ENCODE data around the gene IL17RD. TPM values are rescaled to one million over a fixed set of nuclear protein-coding genes. Genes with fewer than 3 reads are reported as not detected.

The IL17RD gene
- total and polyA plus RNA-seq, 2 experiments from 2014 or later: 0.34 to 1.2 TPM

- WGBS, 2 experiments (ENCODE audit: low coverage in 1 of 2, low lambda C conversion rate in 2 of 2, missing lambda C conversion rate in 2 of 2): 1% methylated on average over 57 to 66 of the region's 91 CpGs
- TF ChIP-seq EZH2phosphoT487 (IDR thresholded peaks at IDR 0.05; ENCODE audit: insufficient read depth, low read depth): no peak
- TF ChIP-seq EZH2 (IDR thresholded peaks at IDR 0.05; ENCODE audit: insufficient read depth, poor library complexity, severe bottlenecking): no peak
- peak; percentile 60 for DNase-seq
Measured at GRCh38 chr3:57078635-57079473, 86.3 kb downstream of the IL17RD start.

GRCh38 chr3:57078344-57078634, 86.9 kb downstream of the IL17RD start:
- in situ Hi-C loops (cut with MboI): no loop called here
- H3F3A ChIP-seq (ENCODE audit: insufficient read depth): no peaks in the 10 kb centered on the region
- no peaks in the 10 kb centered on the region for H3K4me1 ChIP-seq (ENCODE audit: insufficient read depth)
- H3K9ac ChIP-seq: peak overlapping the region; percentile 62
- peak; percentile 77 for DNase-seq
- no peak overlapping the region for H3K27ac ChIP-seq
- no peaks in the 10 kb centered on the region for H3K27me3 ChIP-seq (replicated peaks; ENCODE audit: insufficient read depth)
- WGBS, 2 experiments (ENCODE audit: low coverage in 1 of 2, low lambda C conversion rate in 2 of 2, missing lambda C conversion rate in 2 of 2): 3 to 8% methylated on average over 15 of the region's 15 CpGs
- no peaks in the 10 kb centered on the region for H3K36me3 ChIP-seq (ENCODE audit: low read depth)
- peak overlapping the region; percentile 76 for H3K4me3 ChIP-seq
- H3K4me2 ChIP-seq (ENCODE audit: unreplicated experiment): peak overlapping the region; percentile 78
- TF ChIP-seq EZH2phosphoT487 (IDR thresholded peaks at IDR 0.05; ENCODE audit: insufficient read depth, low read depth) (no peak), EZH2 (IDR thresholded peaks at IDR 0.05; ENCODE audit: insufficient read depth, poor library complexity, severe bottlenecking) (no peak)
- no peaks in the 10 kb centered on the region for H3K9me2 ChIP-seq (ENCODE audit: insufficient read depth)
- no peaks in the 10 kb centered on the region for H4K20me1 ChIP-seq (ENCODE audit: insufficient read depth)
- peak overlapping the region; percentile 88 for H2AFZ ChIP-seq
- H3K9me3 ChIP-seq (ENCODE audit: low read depth): no peaks in the 10 kb centered on the region
- H3K79me2 ChIP-seq (ENCODE audit: insufficient read depth): no peaks in the 10 kb centered on the region

More at GRCh38 chr3:57078635-57079473, 86.3 kb downstream of the IL17RD start:
- Histone ChIP-seq H3K27me3 (replicated peaks; ENCODE audit: insufficient read depth) (no peaks in the 10 kb centered on the region), H3K36me3 (ENCODE audit: low read depth) (no peaks in the 10 kb centered on the region), H3K4me2 (ENCODE audit: unreplicated experiment) (peak overlapping the region; percentile 78), H3K4me1 (ENCODE audit: insufficient read depth) (no peaks in the 10 kb centered on the region), H2AFZ (peak overlapping the region; percentile 88), H3K27ac (no peak overlapping the region), H3K9ac (peak overlapping the region; percentile 62), H3F3A (ENCODE audit: insufficient read depth) (no peaks in the 10 kb centered on the region), H3K4me3 (peak overlapping the region; percentile 76), H3K79me2 (ENCODE audit: insufficient read depth) (no peaks in the 10 kb centered on the region), H3K9me3 (ENCODE audit: low read depth) (no peaks in the 10 kb centered on the region), H4K20me1 (ENCODE audit: insufficient read depth) (no peaks in the 10 kb centered on the region), H3K9me2 (ENCODE audit: insufficient read depth) (no peaks in the 10 kb centered on the region)
- in situ Hi-C loops (cut with MboI): no loop called here

- Histone ChIP-seq H3K4me1 (ENCODE audit: insufficient read depth) (no peaks in the 10 kb centered on the region), H3K36me3 (ENCODE audit: low read depth) (no peaks in the 10 kb centered on the region), H3K4me2 (ENCODE audit: unreplicated experiment) (peak overlapping the region; percentile 78), H3K4me3 (peak overlapping the region; percentile 76), H3K9me2 (ENCODE audit: insufficient read depth) (no peaks in the 10 kb centered on the region), H3K9me3 (ENCODE audit: low read depth) (no peaks in the 10 kb centered on the region), H3K9ac (peak overlapping the region; percentile 62; the same call in 1 of the 2 replicates), H3F3A (ENCODE audit: insufficient read depth) (no peaks in the 10 kb centered on the region), H3K27me3 (replicated peaks; ENCODE audit: insufficient read depth) (no peaks in the 10 kb centered on the region), H3K79me2 (ENCODE audit: insufficient read depth) (no peaks in the 10 kb centered on the region), H3K27ac (no peak overlapping the region), H4K20me1 (ENCODE audit: insufficient read depth) (no peaks in the 10 kb centered on the region), H2AFZ (peak overlapping the region; percentile 88)
- in situ Hi-C loops (cut with MboI): no loop called here
- DNase-seq: no peak
- 46 to 50% methylated on average over 9 of the region's 9 CpGs for WGBS, 2 experiments (ENCODE audit: low coverage in 1 of 2, low lambda C conversion rate in 2 of 2, missing lambda C conversion rate in 2 of 2)
- no peak for TF ChIP-seq EZH2 (IDR thresholded peaks at IDR 0.05; ENCODE audit: insufficient read depth, poor library complexity, severe bottlenecking)
- no peak for TF ChIP-seq EZH2phosphoT487 (IDR thresholded peaks at IDR 0.05; ENCODE audit: insufficient read depth, low read depth)
Measured at GRCh38 chr3:57077630-57078343, 87.4 kb downstream of the IL17RD start.

- H2AFZ ChIP-seq: no peak overlapping the region
- H3K9ac ChIP-seq: no peak overlapping the region
- H3K4me2 ChIP-seq (ENCODE audit: unreplicated experiment): no peak overlapping the region
- H3K27me3 ChIP-seq (replicated peaks; ENCODE audit: insufficient read depth): no peaks in the 10 kb centered on the region
- no peaks in the 10 kb centered on the region for H4K20me1 ChIP-seq (ENCODE audit: insufficient read depth)
- DNase-seq: no peak
- H3K4me3 ChIP-seq: no peak overlapping the region
- no peaks in the 10 kb centered on the region for H3K9me2 ChIP-seq (ENCODE audit: insufficient read depth)
- TF ChIP-seq EZH2 (IDR thresholded peaks at IDR 0.05; ENCODE audit: insufficient read depth, poor library complexity, severe bottlenecking): no peak
- no peak for TF ChIP-seq EZH2phosphoT487 (IDR thresholded peaks at IDR 0.05; ENCODE audit: insufficient read depth, low read depth)
- no peaks in the 10 kb centered on the region for H3K36me3 ChIP-seq (ENCODE audit: low read depth)
- H3K79me2 ChIP-seq (ENCODE audit: insufficient read depth): no peaks in the 10 kb centered on the region
- no peak overlapping the region for H3K27ac ChIP-seq
- H3K4me1 ChIP-seq (ENCODE audit: insufficient read depth): no peaks in the 10 kb centered on the region
- in situ Hi-C loops (cut with MboI): no loop called here
- 95 to 98% methylated on average over 3 of the region's 3 CpGs for WGBS, 2 experiments (ENCODE audit: low coverage in 1 of 2, low lambda C conversion rate in 2 of 2, missing lambda C conversion rate in 2 of 2)
- H3K9me3 ChIP-seq (ENCODE audit: low read depth): no peaks in the 10 kb centered on the region
- H3F3A ChIP-seq (ENCODE audit: insufficient read depth): no peaks in the 10 kb centered on the region
Measured at GRCh38 chr3:57076422-57076951, 88.7 kb downstream of the IL17RD start.

Data from GM23248 (cell line).